NCI-H187 (cell line): ENCODE data around the gene DCLK1.

Source experiments
- DNase-seq, 2 experiments: peaks; one replicate each; lab custom pipeline; 2025; lab: John Stamatoyannopoulos, UW

DCLK1 gene

DNA sequence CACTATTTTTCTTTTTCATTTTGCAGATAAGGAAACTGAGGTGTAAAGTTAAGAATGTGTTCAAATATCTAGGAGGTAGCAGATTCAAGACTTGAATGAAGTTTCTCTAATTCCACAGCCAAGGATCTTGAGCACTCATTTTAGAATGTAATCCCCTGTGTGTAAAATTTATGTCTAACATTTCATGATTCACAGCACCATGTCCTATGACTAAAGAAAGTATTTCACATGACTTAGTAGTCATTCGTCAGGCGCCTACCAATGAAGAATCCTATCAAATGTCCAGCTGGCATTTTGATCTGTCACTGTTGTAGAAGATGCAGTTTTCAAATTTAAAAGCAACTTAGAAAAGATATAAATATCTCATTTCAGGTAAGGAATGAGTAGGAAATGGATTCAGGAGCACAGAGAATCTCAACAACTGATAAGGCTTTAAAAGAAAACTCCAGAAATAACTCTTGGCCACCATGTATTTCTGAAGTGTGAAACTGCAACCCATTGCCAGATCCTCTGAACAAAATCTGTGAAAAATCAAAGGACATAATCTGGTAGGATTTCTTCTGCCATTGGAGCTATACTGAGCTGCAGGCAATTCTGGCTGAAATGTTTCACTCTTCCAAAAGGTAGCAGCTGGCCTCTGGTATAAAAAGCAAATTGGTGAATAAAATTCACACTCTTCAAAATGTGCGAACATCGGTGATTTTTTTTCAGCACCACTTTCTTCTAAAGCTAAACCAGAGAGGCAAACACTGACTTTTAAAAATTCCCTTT is 92.2 kb downstream of the DCLK1 start:
- no peak for DNase-seq

DNA sequence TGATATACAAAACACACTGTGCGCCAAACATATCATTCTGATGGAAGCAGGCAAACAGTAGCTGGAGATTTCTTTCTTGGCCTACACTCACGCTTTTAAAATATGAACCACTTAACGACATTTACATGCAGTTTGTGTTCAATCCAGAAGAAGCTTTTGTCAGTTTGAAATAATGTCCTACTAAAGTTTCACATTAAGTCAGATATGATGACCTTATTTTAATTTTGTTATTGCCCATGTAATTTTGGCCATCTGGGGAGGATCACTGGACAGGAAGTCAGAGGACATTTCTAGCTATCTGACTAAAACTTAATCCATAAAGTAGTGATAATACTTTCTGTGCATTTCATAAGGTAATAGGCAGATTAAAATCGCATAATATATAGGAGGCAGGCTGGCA is 98.1 kb downstream of the DCLK1 start:
- DNase-seq, result no peak

DNA sequence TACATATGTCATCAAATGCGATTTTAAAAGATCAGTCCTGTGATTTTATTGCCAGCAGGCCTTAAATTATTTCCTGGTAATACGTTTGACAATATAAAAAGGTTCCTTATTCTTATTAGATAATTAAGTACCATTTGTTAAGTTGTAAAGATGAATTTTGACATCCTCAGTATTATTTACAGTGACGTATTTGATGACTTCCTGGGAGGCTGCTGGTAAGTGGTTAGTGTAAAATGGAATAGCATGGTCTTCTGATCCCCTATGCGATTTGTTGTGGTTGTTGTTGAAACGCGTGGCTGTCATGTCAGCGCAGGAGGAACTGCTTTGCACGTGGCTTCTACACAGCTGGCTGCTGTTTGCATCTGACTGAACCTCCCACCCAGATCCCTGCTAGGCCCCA is 99.7 kb downstream of the DCLK1 start:
- DNase-seq, result no peak

DNA sequence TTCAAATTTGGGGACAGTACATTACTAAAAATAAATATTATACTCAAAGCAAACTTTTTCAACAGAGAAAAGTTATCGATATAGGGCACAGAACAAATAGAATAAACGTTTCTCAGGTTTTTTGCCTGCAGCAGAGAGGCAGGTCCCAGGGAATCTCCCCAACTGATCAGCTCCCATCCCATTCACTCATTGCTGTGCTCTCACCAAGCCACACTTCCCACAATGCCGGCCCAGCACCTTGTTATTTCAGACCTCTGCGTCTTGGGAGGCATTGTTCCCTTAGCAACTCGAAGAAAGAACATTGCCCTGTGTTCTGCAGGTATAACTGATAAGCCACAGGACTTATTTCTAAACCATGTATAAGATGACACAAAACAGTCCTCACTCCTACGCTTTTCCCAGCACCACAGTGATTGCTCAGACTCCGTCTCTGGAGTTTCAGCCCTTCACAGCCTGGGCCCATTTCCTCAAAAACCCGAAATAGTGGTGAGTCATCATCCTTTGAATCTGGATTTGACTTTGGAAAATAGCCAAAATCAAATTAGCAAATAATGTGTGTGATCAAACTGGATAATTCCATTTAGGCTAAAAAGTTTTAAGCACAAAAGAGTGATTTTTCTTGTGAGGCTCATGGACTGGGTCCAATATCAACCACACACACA is 100.4 kb downstream of the DCLK1 start:
- no peak for DNase-seq

DNA sequence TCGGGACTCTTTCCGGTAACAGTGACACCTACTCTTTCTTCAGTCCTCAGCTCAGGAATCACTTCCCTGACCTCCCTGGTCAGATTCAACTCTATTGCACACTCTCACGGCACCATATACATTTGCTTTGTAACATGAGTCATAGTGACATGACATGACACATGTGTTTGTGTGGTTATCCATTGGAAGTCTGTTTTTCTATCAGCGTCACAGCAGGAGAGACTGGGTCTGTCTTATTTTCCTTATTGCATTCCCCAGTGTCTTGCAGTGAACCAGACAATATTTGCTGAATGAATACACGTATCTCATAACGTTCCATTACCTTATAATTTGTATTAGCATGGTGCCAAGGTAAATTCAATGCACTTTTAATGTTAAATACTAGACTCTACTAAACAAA is 102.0 kb downstream of the DCLK1 start:
- no peak for DNase-seq

DNA sequence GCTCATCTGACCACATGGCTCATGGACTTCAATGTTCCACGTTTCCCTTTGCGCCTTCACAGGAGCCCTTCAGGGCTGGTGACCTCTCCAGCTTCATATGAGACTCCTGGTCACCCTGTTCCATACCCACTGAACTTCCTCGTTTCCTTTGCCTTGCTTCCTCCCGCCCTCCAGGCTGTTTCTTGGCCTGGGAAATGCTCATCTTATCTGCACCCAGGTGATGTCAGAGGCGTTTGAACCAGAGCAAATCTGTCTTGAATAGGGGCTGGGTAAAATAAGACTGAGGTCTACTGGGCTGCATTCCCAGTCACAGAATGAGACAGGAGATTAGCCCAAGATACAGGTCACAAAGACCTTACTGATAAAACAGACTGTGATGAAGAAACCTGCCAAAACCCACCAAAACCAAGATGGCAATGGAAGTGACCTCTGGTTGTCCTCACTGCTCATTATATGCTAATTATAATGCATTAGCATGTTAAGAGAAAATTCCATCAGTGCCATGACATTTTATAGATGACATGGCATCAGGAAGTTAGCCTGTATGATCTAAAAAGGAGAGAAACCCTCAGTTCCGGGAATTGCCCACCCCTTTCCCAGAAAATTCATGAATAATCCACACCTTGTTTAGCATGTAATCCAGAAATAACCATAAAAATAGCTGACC is 102.7 kb downstream of the DCLK1 start:
- no peak for DNase-seq

DNA sequence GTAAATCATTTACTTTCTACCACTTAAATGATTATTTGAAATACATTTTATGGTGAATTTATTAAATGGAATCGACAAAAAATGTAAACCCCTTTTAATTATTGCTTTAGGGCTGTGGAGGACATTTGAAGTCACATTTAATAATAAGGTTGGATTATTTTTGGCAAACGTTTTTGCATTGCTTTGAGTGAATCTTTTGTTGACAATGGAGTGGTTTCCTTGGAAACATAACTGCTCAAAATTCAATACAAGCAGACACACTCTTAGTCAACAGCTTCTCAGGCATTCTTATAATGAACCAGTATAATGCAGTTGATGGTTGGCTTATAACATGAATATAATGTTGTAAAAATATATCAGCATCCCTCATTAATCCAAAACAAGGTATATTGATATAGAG is 104.7 kb downstream of the DCLK1 start:
- DNase-seq, result no peak

DNA sequence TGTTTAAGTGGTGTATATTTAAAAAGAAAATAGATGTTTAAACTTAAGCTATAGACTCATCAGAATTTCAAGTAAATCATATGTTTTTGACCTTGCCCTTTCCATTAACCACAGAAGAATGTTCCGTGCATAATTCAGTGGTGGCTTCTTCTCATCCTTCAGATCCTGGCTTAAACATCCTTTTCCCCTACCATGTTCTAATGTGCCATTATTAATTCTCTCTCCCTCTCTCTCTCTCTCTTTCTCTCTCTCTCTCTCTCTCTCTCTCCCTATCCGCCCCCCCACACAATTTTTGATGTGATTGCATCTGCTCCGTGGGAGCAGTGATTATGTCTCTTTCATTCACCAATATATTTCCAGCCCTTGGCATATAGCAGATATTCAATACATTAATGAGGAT is 116.4 kb downstream of the DCLK1 start:
- DNase-seq, result no peak

DNA sequence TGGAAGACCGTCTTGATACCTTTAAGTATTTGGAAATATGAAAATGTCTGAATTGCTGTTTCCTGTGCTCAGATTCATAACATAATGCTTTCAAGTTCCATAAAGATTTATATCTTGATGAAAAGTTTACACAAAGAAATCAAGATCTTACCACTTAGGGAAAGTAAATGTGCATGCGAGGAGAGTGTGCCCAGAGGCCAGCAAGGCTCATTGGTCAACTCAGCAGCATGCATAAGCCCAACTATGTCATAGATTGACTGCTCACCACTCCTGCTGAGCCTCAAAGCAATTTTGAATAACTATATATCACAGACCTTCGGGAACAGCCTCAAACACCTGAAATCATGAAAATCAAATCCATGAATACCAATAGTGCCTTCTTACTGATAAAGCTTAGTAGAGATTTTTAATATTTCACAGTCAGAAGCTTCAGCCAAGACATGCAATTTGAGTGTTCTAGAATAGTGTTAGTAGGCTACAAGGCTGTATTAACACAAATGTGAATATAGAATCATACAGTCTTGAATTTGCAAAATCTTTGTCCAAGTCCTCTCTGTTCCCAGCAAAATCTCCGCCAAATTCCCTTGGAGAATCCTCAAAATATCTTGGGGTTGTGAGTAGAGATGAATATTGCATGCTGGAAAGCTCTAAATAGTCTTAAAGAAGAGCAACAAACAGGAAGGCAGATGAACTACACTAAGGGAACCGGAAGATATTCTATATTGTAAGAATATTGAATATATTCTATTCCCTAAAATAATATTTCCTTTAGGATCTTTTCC is 124.1 kb downstream of the DCLK1 start:
- DNase-seq, result no peak

DNA sequence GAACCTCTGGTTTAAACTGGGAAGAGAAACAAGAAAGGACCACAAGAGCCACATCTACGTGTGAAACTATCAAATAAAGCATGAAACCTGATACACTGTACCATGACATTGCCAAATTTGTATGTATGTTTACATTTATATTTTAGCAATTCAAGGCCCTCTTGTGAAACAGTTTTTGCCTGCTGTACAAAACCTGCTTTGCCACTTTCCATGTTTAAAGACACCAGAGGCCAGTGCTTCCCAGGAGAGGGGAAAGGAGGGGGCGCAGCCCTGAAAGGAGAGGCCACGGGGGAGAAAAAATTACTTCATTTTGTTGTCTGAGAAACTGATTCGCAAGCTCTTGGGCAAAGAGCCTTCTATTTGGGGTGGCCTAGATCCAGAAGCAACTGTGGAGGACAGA is 124.8 kb downstream of the DCLK1 start:
- no peak for DNase-seq

DNA sequence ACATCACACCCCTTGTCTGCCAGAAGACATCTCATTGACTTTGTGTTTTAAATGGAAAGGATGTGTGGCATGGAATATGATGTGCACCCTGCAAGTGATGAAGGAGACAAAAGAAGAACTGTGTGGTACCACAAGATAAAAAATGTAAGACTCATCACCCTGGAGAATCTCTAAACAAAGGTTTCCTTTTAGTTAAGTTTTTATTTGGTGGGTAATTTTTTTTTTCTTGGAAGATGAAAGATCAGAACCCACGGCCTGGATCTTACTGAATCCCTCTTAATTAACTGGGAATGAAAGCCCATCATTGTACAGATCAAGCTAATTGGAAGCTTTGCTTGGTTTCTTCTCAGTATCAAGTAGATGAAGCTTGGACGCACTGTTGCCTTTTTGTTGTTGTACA is 129.6 kb downstream of the DCLK1 start:
- no peak for DNase-seq

DNA sequence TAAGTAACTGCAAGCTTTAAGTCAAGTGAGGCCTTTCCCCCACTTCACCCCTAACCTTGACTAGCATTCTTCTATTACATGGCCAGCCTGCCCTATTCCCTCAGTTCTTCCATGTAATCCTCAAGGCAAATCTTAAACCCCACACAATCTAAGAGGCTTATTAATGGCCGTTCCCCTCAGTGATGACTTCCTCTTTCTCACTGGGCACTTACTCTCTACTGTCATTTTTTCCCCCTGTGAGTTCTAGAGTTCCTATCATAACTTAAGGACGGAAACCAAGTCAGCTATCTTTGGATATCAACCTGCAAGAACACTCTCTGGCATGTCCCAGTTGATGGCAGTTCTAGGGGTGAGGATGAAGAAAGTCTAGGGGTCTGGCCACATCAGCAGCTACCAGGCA is 131.2 kb downstream of the DCLK1 start:
- DNase-seq, result no peak

DNA sequence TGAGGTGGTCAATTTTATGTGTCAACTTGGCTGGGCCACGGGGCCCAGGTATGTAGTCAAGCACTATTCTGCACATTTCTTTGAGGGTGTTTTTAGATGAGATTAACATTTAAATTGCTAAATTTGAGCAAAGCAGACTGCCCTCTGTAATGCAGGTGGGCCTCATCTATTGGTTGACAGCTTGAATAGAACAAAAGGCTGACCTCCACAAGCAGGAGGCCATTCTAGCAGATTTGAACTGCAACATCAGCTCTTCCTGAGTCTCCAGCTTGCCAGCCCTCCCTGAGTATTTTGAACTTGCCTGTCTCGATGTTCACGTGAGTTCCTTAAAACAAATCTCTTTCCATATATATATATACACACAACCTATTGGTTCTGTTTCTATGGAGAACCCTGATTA is 134.8 kb downstream of the DCLK1 start:
- DNase-seq, result no peak

DNA sequence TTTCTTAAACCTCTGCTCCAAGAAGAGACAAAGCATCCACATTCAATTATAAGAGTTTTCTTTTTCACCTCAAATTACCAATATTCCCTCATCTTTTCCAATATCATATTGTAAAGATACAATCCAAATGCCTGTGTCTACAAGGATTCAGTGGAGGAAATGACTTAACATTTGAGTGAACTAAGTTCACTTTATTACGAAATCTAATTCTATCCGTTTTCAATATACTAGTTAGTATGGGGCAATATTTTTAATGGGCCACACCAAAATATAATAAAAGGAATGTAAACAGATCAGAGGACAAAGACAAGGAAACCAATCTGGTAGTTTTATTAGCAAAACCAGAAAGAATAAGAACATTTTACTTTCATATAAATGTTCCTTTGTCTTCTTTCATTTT is 136.0 kb downstream of the DCLK1 start:
- no peak for DNase-seq

DNA sequence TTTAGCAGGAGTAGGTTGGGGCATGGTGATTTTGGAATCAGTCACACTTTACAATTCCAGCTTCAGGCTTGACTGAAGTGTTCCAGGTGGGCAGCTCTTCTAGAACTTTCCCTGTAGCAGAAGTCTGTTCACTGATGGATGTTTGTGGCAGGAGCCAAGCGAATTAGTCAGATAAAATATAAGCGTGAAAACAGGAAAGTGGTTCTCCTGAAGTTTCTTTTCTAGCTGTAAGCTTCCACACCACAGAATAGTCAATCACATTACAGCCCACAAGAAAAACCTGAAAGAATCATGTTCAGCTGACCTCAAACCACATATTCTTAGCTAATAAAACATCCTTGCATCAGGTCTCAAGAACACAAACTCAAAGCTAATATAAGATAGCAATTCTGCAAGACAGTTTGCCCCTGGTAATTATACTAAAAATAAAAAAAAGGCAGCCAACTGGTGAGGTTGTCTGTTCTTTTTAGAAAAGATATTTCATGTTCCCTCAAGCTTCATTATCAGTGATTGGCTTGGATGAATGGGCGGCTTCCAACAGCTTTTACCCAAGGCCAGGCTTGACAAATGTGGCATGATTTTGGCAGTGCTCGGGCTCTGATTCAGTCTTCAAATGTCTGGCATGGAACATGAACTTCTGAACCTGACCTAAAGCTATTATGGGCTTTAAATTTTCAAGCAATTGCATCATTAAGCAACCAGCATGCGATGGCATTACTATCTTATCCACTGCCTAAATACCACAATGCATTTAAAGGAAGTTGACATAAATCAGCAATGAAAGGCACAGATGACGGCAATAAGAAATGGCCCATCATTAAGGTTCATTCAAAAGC is 136.8 kb downstream of the DCLK1 start:
- no peak for DNase-seq

DNA sequence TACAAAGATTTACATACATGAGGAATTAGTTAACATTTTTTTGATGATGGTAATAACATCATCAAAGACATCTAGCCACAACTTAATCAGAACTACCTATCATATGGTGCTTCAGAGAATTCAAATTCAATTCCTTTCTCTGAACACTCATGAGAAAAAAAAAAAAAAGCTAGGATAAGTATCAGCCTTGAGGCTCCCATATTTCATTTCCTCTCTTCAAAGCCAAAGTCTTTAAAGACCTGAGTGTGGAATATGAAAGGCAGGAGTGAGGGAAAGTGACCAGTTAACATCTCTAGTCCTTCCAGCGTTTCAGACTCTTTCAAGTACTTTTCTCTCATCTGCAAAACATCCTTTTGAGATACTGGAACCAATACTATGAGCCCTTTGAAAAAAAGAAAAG is 137.5 kb downstream of the DCLK1 start:
- no peak for DNase-seq

DNA sequence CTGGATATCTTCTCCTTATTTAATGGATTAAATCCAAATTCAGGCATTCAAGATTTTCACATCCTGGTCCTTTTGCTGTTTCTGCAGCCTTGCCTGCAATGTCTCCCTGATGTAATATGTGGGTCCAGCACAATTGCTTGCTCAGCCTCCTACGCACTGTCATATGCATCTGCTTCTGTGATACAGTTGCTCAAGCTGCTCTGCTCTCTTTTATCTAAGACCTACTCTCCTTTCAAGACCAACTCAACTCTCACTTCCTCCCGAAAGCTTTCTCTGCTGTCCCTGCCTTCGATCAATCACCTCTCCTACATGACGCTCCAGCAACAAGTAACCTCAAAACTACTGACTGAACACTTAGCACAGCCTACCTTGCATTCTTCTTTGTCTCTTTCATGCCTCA is 138.2 kb downstream of the DCLK1 start:
- DNase-seq, result no peak

DNA sequence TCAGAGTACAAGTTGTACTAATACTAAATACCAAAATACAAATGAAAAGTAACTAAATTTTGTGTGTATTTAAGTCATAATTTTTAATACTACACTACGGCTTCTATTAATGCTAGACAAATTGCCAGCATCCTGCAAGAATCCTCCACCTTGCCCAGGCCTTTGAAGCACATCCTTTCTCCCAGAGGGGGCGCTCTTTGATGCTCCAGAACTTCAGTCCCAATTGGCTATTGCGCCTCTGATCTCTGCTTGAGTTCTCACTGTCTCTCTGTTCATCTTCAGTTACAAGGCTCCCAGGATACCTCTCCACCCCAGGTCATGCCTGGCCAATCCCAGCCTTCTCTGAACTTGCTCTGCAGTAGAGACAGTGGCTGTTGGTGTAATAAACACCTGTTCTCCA is 141.0 kb downstream of the DCLK1 start:
- no peak for DNase-seq

DNA sequence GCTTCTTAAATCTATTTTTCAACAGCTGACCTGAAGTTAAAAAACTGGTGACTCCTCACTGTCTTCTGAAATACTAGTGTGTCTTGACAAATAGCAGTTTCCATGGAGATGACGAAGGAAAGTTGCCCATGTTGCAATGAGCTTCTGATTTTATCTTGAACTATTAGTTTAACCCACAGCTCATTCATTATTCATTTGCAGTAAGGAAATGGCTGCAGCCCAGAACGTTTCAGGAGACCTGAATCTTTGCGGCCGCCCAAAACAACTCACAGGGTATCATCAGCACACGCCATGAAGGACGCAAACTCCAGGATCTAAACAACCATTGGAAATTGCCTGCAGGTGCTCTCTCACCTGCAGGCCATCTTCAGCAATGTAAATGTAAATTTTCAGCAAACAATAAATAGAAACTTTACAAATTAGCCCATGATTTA is 142.5 kb downstream of the DCLK1 start:
- no peak for DNase-seq

DNA sequence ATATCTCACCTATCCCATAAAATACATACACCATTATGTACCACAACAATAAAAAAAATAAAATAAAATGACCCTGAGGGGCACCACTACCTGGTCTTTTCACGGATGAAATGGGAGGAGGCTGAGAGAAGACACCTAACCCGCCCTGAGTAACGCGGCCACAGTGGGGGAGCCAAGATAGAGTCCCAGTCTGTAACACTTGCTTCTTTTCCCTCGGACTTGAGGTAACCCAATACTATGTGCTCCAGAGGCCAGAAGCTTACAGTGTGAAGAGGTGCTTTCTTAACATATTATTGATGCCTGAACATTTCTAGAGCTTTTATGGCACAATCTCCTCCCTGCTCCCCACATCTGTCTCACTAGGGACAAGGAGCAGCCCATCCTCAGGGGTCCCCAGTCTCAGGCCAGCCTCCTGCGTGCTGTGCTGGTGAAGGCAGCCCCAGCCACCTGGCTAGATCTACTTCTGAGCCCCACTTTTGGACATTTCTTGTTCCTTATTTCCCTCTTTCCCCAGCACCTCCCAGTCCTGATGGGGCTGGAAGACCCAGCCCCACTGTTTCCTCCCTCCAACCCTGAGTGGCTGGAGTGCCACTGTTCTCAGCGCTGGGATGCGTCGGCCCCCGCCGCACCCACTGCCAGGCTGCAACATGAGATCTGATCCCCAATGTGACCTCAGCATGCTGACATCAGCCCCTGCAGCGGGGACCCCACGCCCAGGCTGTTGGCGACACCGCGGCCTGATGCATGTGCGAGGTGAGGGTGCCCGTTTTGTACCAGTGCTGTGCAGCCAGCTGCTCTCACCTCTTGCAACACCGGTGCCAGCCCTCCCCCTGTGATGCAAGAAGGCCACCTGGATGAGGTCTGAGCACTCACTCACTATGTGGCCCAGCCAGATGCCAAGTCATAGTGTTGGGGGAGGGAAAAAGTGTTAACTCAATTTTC is 143.3 kb downstream of the DCLK1 start:
- DNase-seq, result no peak
